ENCODE results near the gene ARID4B.
"Not testable (repeated sequence)": the region's sequence is repeated elsewhere in the genome, so short reads cannot be mapped to it uniquely, and the experiment has no call there.

The ARID4B gene

DNA sequence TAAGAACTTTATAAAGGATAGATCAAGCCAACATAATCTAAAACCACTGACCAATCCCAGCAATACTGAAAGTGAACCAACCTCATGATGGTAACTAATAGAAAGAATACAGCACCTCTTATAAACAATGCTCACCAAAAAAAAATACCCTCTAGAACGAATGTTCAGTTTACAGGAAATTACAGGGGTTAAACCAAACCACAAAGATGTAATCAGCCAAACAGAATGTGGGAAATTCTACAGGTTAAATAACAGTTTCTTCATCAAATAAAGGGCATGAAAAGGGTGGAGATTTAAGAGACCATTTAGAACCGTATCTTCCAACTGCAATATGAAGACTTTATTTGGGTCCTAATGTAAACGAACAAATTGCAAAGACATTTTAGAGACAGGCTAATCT is 30.4 kb downstream of the ARID4B start:
- no peak for DNase-seq

DNA sequence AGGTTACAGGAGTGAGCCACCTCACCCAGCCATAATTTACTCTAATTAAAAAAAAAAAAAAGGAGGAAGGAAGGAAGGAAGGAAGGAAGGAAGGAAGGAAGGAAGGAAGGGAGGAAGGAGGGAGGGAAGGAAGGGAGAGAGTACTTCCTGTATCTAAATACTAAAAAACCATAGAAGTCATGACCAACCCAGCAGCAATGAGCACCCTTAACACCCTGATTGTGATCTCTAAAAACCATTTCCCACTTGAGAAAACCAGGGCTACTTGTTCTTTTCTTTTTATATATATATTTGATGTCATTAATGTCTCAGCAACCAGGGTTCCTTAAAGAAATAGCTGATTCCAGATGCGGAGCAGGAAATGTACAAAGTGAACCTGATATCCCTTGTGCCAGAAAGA is 31.2 kb downstream of the ARID4B start:
- DNase-seq = no peak

DNA sequence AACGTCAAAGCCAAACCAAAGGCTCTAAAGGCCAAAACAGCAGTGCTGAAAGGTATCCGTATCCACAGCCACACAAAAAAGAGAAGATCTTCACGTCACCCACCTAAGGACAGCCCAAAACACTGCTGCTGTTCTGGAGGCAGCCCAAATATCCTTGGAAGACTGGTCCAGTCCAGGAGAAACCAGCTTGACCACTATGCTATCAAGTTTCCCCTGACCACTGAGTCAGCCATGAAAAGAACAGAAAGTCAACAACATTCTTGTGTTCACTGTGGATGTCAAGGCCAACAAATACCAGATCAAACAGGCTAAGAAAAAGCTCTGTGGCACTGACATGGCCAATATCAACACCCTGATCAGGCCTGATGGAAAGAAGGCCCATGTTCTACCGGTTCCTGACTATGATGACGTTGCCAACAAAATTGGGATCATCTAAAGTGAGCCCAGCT is 32.1 kb downstream of the ARID4B start:
- DNase-seq = no peak

DNA sequence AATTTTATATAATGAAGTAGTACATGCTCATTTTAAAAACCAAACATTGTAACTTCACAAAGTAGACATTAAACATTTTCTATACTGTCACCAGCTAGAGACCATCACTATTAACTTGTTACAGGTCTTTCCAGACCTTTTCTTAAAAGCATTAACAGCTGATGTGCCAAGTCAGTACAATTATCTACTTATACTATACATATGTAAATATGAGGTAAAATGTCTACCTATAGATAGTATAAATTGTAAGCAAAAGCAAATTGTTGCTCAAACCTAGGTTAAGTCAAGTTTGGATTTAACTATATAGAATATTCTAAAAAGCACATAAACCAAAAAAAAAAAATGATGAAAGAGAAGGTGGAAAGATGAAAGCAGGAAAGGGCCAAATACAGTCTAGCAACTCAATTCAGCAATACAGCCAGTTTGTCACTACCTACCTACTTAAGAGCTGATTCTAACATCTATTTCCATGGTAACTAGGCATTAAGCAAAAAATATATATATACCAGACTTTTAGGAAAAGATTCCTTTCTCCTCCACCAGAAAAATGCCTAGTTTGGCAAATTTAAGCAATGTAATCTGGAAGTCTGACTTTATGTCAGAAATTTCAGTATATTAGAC is 34.5 kb downstream of the ARID4B start:
- no peak for DNase-seq

DNA sequence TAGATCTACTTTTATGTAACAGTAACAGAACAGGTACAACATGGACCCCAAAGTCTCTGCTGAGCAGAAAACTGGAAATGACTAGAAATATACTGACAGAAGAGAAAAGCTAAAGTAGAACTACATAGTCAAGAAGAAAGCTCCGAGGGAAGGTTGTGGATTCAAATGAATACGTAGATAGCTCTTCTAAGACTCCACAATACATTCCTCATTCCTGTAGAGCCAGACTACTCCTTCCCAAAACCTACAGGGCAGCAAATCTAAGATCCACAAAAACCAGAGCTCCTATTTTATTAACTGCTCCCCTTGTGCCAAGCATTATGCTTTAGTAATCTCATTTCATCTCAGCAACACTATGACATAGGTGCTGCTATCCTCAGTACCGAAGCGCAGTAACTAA is 35.2 kb downstream of the ARID4B start:
- DNase-seq = no peak

DNA sequence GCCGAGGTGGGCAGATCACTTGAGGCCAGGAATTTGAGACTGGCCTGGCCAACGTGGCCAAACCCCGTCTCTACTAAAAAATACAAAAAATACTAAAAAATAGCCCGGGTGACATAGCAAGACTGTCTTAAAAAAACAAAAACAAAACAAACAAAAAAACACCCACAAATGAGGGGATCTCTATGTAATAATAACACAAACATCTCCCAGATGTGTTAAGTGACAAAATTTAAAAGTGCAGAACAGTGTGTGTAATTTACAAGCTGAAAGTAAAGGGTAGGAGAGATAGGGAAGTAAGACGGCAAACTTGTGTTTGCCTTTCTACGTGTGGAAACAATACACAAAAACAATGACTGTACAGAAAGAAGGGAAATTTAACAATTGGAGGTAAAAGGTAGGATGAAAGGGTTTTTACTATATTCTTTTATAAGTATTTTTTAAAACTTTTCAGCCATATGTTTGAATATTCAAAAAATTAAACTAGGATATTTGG is 36.3 kb downstream of the ARID4B start:
- DNase-seq = no peak

DNA sequence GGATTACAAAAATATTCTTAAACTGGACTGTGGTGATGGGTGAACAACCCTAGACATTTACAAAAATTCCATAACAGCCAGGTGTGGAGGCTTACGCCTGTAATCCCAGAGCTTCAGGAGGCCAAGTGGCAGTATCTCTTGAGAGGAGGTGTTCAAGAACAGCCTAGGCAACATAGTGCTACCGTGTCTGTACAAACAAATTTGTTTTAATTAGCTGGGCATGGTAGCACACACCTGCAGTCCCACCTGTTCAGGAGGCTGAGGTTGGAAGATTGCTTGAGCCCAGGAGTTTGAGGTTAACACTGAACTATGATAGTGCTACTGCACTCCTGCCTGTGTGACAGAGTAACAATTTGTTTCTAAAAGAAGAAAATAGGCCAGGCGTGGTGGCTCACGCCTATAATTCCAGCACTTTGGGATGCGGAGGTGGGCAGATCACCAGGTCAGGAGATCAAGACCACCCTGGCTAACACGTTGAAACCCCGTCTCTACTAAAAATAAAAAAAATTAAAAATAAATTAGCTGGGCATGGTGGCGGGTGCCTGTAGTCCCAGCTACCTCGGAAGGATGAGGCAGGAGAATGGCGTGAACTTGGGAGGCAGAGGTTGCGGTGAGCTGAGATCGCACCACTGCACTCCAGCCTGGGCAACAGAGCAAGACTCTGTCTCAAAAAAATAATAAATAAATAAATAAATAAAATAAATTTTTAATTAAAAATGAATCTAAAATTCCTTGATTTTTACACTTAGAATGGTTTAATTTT is 37.1 kb downstream of the ARID4B start:
- no peak for DNase-seq

DNA sequence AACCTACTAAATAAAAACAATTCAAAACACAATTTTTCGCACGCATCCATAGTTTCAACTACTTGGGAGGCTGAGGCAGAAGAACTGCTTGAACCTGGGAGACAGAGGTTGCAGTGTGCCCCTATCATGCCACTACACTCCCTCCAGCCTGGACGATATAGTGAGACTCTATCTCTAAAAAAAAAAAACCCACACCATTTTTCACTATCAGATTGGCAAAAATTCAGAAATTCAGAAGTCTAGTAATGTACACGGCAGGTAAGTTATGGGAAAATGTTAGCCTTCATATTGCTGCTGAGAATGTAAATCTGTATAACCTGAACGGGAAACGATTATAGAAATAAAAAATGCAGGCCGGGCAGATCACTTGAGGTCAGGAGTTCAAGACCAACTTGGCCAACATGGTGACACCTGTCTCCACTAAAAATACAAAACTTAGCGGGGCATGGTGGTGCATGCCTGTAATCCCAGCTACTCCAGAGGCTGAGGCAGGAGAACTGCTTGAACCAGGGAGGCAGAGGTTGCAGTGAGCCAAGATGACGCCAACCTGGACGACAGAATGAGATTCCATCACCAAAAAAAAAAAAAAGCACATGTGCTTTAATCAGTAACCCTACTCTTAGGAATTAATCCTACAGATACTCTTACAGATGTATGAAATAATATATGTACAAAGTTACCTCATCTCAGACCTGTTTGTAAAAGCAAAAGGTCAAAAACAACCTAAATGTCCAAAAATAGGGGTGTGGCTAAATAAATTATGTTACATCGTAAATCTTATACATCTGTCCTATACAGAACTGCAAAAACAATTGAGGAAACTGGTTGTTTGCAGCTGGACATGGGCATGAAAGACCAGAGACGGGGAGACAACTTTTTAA is 37.9 kb downstream of the ARID4B start:
- no peak for DNase-seq

DNA sequence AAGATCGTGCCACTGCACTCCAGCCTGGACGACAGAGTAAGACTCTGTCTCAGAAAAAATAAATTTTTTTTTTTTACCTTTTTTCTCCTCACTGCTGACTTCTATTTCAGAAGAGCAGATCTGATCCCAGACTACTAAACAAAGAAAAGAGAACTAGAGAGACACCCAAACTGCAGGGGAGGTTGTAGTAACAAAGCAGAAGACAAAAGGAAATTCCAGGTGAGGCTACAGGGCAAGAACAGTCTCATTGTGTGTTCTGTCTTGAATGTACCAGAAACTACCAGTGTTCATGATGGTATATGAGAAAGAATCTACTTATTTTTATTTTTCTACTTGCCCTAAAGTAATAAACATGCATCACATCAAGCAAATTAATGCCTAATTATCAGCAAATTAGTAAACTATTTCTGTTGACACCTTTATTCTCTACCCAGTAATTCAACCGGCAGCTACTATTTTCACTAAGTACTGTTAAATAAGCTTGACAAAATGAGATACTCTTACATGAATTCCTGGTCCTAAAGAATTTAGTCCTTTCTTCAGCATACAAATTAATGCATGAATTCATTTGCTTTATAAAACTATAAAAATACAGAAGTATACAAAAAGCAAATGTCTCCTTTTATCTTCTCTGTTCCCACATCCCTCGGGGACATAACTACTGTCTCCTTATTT is 40.6 kb downstream of the ARID4B start:
- DNase-seq = no peak

DNA sequence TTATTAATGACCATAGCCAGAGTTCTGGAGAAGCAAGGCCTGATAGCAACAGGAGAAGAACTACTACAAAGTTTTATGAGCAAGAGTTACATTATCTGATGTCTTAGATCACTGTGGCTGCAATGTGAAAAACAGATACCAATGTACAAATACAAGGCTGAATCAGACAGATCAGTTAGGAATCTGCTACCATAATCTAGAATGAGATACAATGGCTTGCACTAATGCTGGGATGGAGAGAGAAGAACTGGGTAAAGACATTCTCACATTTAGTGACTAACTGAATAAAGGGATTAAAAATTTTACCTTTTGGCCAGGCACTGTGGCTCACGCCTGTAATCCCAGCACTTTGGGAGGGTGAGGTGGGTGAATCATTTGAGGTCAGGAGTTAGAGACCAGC is 41.3 kb downstream of the ARID4B start:
- no peak for DNase-seq

DNA sequence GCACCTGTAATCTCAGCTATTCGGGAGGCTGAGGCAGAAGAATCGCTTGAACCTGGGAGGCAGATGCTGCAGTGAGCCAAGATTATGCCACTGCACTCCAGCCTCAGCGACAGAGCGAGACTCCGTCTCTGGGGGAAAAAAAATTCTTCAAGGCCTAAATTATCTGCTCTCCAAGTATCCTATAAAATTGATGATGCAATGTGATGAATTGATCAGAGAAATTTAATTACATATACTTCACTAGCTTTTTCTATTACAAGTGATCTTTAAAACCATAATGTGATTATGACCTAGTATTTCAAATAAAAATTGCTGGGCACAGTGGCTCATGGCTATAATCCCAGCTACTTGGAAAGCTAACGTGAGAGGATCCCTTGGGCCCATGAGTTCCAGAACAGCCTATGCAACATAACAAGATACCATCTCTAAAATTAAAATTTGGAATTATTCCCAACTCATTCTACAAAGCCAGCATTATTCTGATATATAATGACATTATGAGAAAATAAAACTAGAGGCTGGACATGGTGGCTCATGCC is 43.7 kb downstream of the ARID4B start:
- DNase-seq = no peak

DNA sequence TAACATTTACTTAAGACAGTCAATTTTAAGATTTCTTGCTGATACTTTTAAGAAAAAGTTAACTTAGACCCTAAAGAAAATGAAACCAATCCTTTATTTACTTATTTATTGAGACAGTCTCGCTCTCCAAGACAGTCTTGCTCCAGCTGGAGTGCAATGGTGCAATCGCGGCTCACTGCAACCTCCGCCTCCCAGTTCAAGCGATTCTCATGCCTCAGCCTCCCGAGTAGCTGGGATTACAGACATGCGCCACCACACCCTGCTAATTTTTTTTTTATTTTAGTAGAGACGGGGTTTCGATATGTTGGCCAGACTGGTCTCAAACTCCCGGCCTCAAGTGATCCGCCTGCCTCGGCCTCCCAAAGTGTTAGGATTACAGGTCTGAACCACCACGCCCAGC is 44.3 kb downstream of the ARID4B start:
- DNase-seq = not testable (repeated sequence)

DNA sequence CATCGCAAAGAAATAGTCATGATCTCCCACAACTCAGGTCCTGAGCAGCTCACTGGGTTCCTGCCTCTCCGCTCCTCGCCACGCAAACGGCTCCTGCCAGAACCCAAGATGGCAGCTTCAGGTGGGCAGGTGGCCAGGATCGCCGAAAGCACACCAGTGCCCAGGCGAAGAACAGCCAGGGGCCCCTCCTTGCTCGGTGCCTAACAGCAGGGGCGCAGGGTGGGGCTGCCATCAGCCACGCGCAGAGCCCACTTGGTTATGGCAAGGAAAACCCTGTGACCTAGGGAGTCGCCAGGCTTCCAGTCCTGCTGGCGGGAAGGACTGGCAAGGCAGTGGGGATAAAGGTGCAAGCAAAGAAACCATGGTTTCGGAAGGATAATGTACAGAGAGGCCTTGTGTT is 47.5 kb downstream of the ARID4B start:
- DNase-seq = no peak

DNA sequence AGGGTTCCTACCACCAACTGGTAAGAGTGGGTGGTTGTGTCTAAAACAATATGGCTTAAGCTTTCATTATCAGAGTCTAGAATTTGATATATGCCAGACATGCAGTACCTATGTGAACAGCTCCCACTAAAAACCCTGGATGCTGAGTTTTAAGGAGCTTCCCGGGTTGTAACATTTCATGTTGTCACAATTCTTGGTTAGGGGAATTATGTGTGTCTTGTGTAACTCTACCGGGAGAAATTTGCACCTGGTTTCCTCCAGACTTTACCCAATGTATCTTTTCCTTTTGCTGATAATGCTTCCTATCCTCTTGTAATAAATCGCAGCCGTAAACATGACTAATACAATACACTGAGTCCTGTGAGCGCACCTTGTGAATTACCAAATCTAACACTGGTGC is 48.3 kb downstream of the ARID4B start:
- DNase-seq = no peak

DNA sequence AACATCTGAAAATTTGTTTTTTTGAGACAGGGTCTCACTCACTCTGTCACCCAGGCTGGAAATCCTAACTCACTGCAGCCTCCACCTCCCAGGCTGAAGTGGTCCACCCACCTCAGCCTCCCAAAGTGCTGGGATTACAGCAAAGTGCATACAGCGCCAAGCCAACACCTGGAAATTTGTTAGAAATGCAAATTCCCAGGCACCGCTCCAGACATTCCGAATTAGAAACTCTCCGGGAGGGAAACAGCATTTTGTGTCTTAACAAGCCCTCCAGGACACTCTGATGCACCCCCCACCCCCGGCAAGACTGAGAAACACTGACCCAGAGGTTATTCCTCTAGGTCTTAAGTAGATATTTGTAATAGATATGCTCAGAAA is 49.1 kb downstream of the ARID4B start:
- no peak for DNase-seq

DNA sequence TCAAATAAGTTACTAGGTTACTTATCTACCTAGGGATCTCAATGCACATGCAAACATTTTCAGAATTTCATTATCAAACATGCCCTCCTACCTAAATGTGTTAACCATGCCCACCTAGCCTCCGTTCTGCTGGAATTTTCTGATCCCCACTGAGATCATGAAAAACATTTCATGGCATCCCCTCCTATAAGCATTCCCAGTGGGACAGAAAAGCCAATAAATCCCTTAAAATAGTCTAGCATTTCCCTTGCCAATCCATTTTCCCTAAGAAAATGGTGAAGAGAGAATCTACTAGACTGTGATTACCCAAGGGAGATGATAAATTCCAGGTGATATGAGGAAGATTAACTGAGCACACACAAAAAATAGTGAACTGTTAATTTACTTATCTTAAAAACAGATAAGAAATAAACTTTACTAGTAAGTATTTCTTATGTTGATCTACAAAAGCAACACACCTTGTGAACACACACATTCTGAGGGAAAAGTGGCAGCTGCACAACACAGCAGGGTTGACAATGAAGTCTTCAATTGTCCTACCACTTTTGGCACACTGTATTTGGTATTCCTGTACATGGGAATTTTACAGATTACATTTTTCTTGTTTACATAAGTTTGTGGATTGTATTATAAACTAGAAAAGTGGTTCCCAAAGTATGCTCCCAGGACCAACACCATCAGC is 49.6 kb downstream of the ARID4B start:
- DNase-seq = no peak

DNA sequence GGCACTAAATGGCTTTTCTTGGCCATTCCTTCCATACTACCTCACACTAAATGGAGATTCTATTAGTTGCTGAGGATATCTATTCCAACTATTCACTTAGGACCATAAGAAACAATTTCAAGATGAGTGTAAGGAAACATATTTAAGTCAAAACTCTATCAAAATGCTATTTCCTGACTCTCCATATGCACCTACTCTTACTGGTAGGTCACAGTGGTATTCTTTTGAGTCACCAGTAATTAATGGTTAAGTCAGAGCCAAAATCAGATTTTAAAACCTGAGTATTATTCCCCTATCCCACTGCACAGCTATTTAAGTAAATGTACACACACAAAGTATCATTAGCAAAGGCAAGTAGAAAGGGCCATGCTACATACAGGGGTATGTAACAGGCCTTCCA is 50.3 kb downstream of the ARID4B start:
- no peak for DNase-seq

DNA sequence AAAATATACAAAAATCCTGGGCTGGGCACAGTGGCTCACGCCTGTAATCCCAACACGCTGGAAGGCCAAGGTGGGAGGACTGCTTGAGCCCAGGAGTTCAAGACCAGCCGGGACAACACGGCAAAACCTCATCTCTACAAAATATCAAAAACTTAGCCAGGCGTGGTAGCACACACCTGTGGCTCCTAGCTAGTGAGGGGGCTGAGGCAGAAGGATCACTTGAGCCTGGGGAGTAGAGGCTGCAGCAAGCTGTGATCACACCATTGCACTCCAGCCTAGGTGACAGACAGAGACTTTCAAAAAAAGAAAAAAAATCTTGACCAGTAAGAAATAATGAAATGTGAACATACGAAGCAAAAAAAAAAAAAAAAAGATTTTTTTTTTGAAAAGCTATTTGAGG is 52.1 kb downstream of the ARID4B start:
- no peak for DNase-seq

DNA sequence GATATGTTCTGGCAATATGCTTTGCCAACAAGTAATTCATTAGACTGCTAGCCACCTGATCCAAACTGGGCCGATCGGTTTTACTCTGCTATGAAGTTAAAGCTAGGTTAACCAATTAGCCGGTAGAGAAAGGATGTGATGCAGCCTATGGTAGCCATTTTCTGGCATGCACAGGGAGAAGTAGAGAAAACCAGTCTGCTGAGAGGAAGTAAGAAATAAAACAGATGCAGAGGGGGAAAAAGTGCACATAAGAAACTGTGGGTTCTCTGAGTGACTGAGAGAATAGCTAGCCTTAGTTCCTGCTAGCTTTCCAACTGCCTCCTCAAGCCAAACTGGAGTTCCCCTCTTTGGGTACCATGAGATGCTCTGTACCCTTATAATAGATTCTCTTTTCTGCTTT is 52.8 kb downstream of the ARID4B start:
- no peak for DNase-seq

DNA sequence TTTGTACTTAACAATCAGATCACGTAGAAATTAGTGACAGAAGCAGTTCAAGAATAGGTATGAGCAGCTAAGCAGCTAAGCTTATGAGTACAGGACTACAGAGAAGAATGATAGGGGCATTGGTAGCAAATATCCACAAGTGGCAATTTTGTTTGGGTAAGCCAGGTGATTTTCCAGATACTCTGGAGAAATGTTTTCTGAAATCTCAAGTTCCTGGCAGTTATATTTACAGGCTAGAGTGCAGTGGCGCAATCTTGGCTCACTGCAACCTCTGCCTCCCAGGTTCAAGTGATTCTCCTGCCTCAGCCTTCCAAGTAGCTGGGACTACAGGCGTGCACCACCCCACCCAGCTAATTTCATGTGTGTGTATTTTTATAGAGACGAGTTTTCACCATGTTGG is 55.1 kb downstream of the ARID4B start:
- no peak for DNase-seq

DNA sequence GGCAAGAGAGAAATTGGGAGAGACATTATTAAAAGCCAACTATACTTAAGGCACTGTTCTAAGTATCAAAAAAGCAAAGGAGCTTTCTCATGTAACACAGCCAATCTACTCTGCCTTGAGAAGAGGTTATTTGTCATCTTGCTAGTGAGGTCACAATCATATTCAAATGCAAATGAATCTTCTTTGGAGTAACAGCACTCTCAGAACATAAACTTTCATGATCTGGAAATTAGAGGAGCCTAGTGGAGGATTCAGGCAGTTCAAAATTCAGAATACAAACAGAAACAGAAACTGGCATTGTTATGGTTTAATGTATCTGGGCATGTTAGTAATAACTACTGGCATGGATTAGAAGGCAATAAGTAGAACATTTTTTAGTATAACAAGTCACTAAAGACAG is 57.4 kb downstream of the ARID4B start:
- DNase-seq = no peak

DNA sequence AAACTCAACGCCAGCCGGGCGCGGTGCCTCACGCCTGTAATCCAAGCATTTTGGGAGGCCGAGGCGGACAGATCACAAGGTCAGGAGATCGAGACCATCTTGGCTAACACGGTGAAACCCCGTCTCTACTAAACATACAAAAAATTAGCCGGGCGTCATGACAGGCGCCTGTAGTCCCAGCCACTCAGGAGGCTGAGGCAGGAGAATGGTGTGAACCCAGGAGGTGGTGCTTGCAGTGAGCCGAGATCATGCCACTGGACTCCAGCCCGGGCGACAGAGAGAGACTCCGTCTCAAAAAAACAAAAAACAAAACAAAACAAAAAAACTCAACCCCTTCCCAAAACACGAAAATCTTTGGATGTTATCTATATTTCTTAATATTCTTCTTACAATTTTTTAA is 58.0 kb downstream of the ARID4B start:
- not testable (repeated sequence) for DNase-seq

Measured in KG1 (cell line).